Mesendoderm (in vitro differentiated cells): ENCODE results near the gene HOXB5.

Experiments used
- DNase-seq: peaks from one replicate; pipeline ENCODE4 v3.0.0; 2013
- H2AK5ac ChIP-seq: 2 replicates; pipeline ENCODE4 v1.6.1; 2013; ENCODE audit warnings: low read length, inconsistent platforms
- H2BK120ac ChIP-seq: 2 replicates; pipeline ENCODE4 v1.6.1; 2013; ENCODE audit warnings: low read depth, mild to moderate bottlenecking, low read length, moderate library complexity, mixed read lengths
- H2BK15ac ChIP-seq: replicated peaks from 2 replicates; pipeline ENCODE4 v1.6.1; 2013; ENCODE audit warnings: low read depth, mild to moderate bottlenecking, moderate library complexity
- H2BK5ac ChIP-seq: 2 replicates; pipeline ENCODE4 v1.6.1; 2013; ENCODE audit warnings: low read length, inconsistent platforms
- H3K18ac ChIP-seq: 2 replicates; pipeline ENCODE4 v1.6.1; 2013; ENCODE audit warnings: mild to moderate bottlenecking, low read length, mixed read lengths
- H3K23ac ChIP-seq: one replicate; pipeline ENCODE4 v1.6.1; 2013; ENCODE audit warnings: low read length
- H3K27ac ChIP-seq: 2 replicates; pipeline ENCODE4 v1.5.1; 2013; ENCODE audit warnings: low read depth, mild to moderate bottlenecking, inconsistent platforms, low read length, moderate library complexity
- H3K27me3 ChIP-seq: 2 replicates; pipeline ENCODE4 v1.6.1; 2013; ENCODE audit warnings: low read length, control low read depth, mild to moderate bottlenecking, inconsistent platforms; ENCODE audit not compliant: insufficient read depth, poor library complexity
- H3K36me3 ChIP-seq: 2 replicates; pipeline ENCODE4 v1.6.1; 2013; ENCODE audit warnings: low read length, inconsistent platforms; ENCODE audit not compliant: control insufficient read depth, insufficient read depth
- H3K4ac ChIP-seq: one replicate; pipeline ENCODE4 v1.6.1; 2013; ENCODE audit warnings: low read depth, mild to moderate bottlenecking, low read length, moderate library complexity
- H3K4me1 ChIP-seq: 2 replicates; pipeline ENCODE4 v1.6.1; 2013; ENCODE audit warnings: low read depth, low read length, inconsistent platforms; ENCODE audit not compliant: control insufficient read depth
- H3K4me2 ChIP-seq: 2 replicates; pipeline ENCODE4 v1.6.1; 2013; ENCODE audit warnings: low read length
- H3K4me3 ChIP-seq: 2 replicates; pipeline ENCODE4 v1.5.1; 2013; ENCODE audit warnings: mild to moderate bottlenecking, low read length
- H3K56ac ChIP-seq: one replicate; pipeline ENCODE4 v1.6.1; 2013; ENCODE audit warnings: low read length
- H3K79me1 ChIP-seq: 2 replicates; pipeline ENCODE4 v1.6.1; 2013; ENCODE audit warnings: low read length, inconsistent platforms
- H3K79me2 ChIP-seq: 2 replicates; pipeline ENCODE4 v1.6.1; 2013; ENCODE audit warnings: mild to moderate bottlenecking, low read length; ENCODE audit not compliant: control insufficient read depth, insufficient read depth
- H3K9ac ChIP-seq: 2 replicates; pipeline ENCODE4 v1.6.1; 2013; ENCODE audit warnings: low read length, inconsistent platforms
- H4K5ac ChIP-seq: one replicate; pipeline ENCODE4 v1.6.1; 2013; ENCODE audit warnings: low read length
- H4K8ac ChIP-seq: one replicate; pipeline ENCODE4 v1.6.1; 2013; ENCODE audit warnings: low read depth, mild to moderate bottlenecking, control low read depth, low read length, moderate library complexity
- WGBS: extraction: QIAGEN DNeasy Blood & Tissue Kit; methylation state at CpG from one replicate; pipeline ENCODE4 v1.1.7; 2013; ENCODE audit warnings: low lambda C conversion rate, missing lambda C conversion rate; ENCODE audit not compliant: insufficient coverage; ENCODE audit errors: extremely low coverage; 5-methylcytosine and 5-hydroxymethylcytosine counted together

HOXB5 gene

GRCh38 chr17:48584223-48584741 lies 9.3 kb downstream of the HOXB5 start:
- Histone ChIP-seq H3K79me1 (no peaks in the 10 kb centered on the region), H2BK5ac (no peak overlapping the region), H2BK15ac (no peak overlapping the region), H3K23ac (no peak overlapping the region), H3K27ac (no peak overlapping the region), H3K4me2 (no peak overlapping the region), H4K8ac (no peak overlapping the region), H2BK120ac (no peak overlapping the region), H3K79me2 (no peaks in the 10 kb centered on the region), H2AK5ac (no peak overlapping the region), H4K5ac (no peak overlapping the region), H3K27me3 (peaks cover 96% of the 10 kb centered on the region), H3K4me3 (no peak overlapping the region), H3K4me1 (no peaks in the 10 kb centered on the region), H3K56ac (no peak overlapping the region), H3K4ac (no peak overlapping the region), H3K18ac (no peak overlapping the region), H3K9ac (no peak overlapping the region), H3K36me3 (no peaks in the 10 kb centered on the region)
- no CpG with 5 or more reads among the region's 2 CpGs for WGBS
- DNase-seq: no peak

DNA sequence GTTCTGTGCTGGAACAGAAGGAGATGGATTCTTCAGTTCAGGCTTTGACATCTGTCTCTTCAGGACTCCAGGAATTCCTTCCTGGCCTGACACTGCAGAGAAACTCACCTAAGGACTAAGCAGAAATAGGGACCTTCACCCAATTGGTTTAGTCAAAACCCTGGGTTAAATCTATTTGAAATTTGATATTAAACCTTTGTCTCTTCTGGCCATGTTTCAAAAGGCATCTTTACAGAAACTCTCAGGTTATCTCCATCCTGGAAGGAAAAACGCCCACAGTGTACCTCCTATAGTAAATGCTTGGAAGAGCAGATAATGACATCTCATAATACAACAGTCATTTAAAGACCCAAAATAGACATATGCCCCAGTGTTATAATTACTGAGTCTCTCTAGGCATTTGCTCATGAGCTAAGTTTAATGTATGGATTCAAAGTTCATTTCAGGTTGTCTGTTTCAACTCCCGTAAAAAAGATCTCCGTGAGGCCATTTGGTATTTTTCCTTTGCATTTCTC lies 9.8 kb downstream of the HOXB5 start:
- Histone ChIP-seq H2BK5ac (no peak overlapping the region), H4K8ac (no peak overlapping the region), H4K5ac (no peak overlapping the region), H3K18ac (no peak overlapping the region), H3K27me3 (peaks cover 96% of the 10 kb centered on the region), H3K79me2 (no peaks in the 10 kb centered on the region), H3K79me1 (no peaks in the 10 kb centered on the region), H3K4me1 (no peaks in the 10 kb centered on the region), H3K9ac (no peak overlapping the region), H3K56ac (no peak overlapping the region), H3K4me2 (no peak overlapping the region), H2AK5ac (no peak overlapping the region), H2BK120ac (no peak overlapping the region), H2BK15ac (no peak overlapping the region), H3K36me3 (no peaks in the 10 kb centered on the region), H3K27ac (no peak overlapping the region), H3K23ac (no peak overlapping the region), H3K4me3 (no peak overlapping the region), H3K4ac (no peak overlapping the region)
- WGBS: no CpG with 5 or more reads among the region's 3 CpGs
- DNase-seq: no peak

GRCh38 chr17:48582750-48583069 lies 10.9 kb downstream of the HOXB5 start:
- H4K5ac ChIP-seq: no peak overlapping the region
- no peaks in the 10 kb centered on the region for H3K36me3 ChIP-seq
- no peak overlapping the region for H3K4ac ChIP-seq
- no peaks in the 10 kb centered on the region for H3K79me2 ChIP-seq
- H3K27me3 ChIP-seq: peaks cover 90% of the 10 kb centered on the region
- no CpG with 5 or more reads among the region's 7 CpGs for WGBS
- H3K23ac ChIP-seq: no peak overlapping the region
- H3K4me2 ChIP-seq: no peak overlapping the region
- H3K4me1 ChIP-seq: peaks cover 1% of the 10 kb centered on the region
- no peak overlapping the region for H4K8ac ChIP-seq
- no peak overlapping the region for H2BK5ac ChIP-seq
- no peak for DNase-seq
- H3K27ac ChIP-seq: no peak overlapping the region
- no peak overlapping the region for H3K18ac ChIP-seq
- no peak overlapping the region for H2BK15ac ChIP-seq
- H2AK5ac ChIP-seq: no peak overlapping the region
- H3K56ac ChIP-seq: no peak overlapping the region
- no peak overlapping the region for H2BK120ac ChIP-seq
- H3K4me3 ChIP-seq: no peak overlapping the region
- H3K79me1 ChIP-seq: no peaks in the 10 kb centered on the region
- H3K9ac ChIP-seq: no peak overlapping the region

DNA sequence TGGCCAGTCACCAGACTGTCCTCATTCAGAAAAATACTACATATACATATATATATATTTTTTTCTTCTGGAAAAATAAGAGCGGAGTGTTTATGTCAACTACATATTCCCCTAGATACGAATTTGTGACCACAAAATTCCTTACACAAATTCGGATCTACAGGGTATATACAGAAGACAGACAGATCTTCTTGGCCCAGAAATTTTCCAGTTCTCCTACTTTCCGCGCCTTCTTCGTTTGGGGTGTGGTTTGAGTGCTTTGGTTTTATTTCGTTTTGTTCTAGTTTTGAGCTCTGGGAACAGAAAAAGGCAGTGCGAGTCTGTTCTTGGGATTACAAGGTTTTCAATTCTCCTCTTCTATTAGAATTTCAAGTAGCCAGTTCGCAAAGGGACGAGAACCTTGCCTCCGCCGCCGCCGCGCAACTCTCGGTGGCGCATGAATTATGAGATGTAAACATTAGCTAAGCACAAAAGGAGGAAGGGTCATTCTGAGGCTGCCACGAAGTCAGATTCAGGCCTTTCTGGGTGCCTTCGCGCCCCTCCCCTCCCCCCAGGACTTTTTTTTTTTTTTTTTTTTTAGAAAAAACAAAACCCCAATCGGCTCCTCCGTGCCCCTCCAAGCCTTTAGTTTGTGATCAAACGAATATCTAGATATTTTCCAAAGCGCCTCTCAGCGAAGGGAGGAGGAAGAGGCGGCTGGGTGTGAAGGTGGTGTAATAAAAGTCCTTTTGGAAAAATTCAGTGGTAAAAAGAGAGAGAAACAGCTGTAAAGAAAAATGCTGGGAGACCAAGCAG lies 13.6 kb downstream of the HOXB5 start:
- H3K4me3 ChIP-seq: no peak overlapping the region
- no peaks in the 10 kb centered on the region for H3K79me2 ChIP-seq
- no peak for DNase-seq
- no peak overlapping the region for H3K23ac ChIP-seq
- H2AK5ac ChIP-seq: no peak overlapping the region
- no CpG with 5 or more reads among the region's 26 CpGs for WGBS
- no peak overlapping the region for H4K8ac ChIP-seq
- H3K79me1 ChIP-seq: no peaks in the 10 kb centered on the region
- no peak overlapping the region for H2BK15ac ChIP-seq
- H3K4me1 ChIP-seq: peaks cover 1% of the 10 kb centered on the region
- no peak overlapping the region for H2BK120ac ChIP-seq
- H3K36me3 ChIP-seq: no peaks in the 10 kb centered on the region
- H3K56ac ChIP-seq: no peak overlapping the region
- no peak overlapping the region for H3K18ac ChIP-seq
- H3K9ac ChIP-seq: no peak overlapping the region
- H3K4ac ChIP-seq: no peak overlapping the region
- no peak overlapping the region for H3K4me2 ChIP-seq
- H3K27me3 ChIP-seq: peaks cover 90% of the 10 kb centered on the region
- H2BK5ac ChIP-seq: no peak overlapping the region
- H4K5ac ChIP-seq: no peak overlapping the region
- H3K27ac ChIP-seq: no peak overlapping the region

DNA sequence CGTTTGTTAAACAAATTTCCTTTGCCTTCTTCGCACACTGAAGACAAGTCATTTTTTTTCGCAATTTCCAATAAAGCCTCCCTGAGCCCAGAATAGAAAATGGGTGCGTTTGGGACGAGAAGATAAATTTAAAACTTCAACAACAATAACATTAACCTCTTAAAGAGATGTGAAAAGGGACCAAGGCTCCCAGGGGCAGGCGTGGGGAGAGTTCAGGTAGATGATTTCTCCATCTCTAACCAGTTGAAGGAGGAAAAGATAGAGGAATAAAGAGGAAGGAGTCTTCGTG lies 14.2 kb downstream of the HOXB5 start:
- Histone ChIP-seq H3K18ac (no peak overlapping the region), H3K4ac (no peak overlapping the region), H3K36me3 (no peaks in the 10 kb centered on the region), H3K79me1 (no peaks in the 10 kb centered on the region), H3K4me3 (no peak overlapping the region), H3K56ac (no peak overlapping the region), H3K4me1 (peaks cover 1% of the 10 kb centered on the region), H3K23ac (no peak overlapping the region), H2BK5ac (no peak overlapping the region), H4K5ac (no peak overlapping the region), H3K4me2 (no peak overlapping the region), H4K8ac (no peak overlapping the region), H2BK15ac (no peak overlapping the region), H2AK5ac (no peak overlapping the region), H3K27me3 (peaks cover 91% of the 10 kb centered on the region), H2BK120ac (no peak overlapping the region), H3K79me2 (no peaks in the 10 kb centered on the region), H3K27ac (no peak overlapping the region), H3K9ac (no peak overlapping the region)
- no CpG with 5 or more reads among the region's 7 CpGs for WGBS
- DNase-seq: no peak
